Epithelial cell of esophagus (primary cell): Measurements from ENCODE around the gene NLE1.
A peak's percentile ranks its signal among the peaks of the same experiment; 100 is the strongest.
"Not testable (repeated sequence)": the region's sequence is repeated elsewhere in the genome, so short reads cannot be mapped to it uniquely, and the experiment has no call there.

Source experiments
- DNase-seq: peaks from one replicate; pipeline ENCODE4 v3.0.0; 2010; ENCODE audit warnings: low read depth
- H3K4me3 ChIP-seq: 2 replicates; pipeline ENCODE4 v1.5.1; 2011; ENCODE audit warnings: mild to moderate bottlenecking, low read length, control low read depth
- CTCF ChIP-seq: IDR thresholded peaks from 2 replicates; pipeline ENCODE4 v1.5.1; 2011; ENCODE audit warnings: low read depth, mild to moderate bottlenecking, low read length, control low read depth, inconsistent platforms; ENCODE audit not compliant: insufficient read depth; ENCODE audit errors: missing control alignments

Gene NLE1

GRCh38 chr17:35094902-35095301 lies 47.2 kb downstream of the NLE1 start:
- TF ChIP-seq CTCF, result no peak
- peak; percentile 94 for DNase-seq
- no peak overlapping the region for H3K4me3 ChIP-seq

GRCh38 chr17:35090707-35091106 lies 51.4 kb downstream of the NLE1 start:
- not testable (repeated sequence) for DNase-seq, H3K4me3 ChIP-seq

- TF ChIP-seq CTCF, result peak; percentile 34
- H3K4me3 ChIP-seq, result peak overlapping the region; percentile 41
- peak; percentile 76 for DNase-seq
Measured at GRCh38 chr17:35089586-35090296, 52.4 kb downstream of the NLE1 start.

GRCh38 chr17:35088881-35089585 lies 53.1 kb downstream of the NLE1 start:
- peak; percentile 85 for DNase-seq
- H3K4me3 ChIP-seq, result peak overlapping the region; percentile 83
- peak; percentile 37 for TF ChIP-seq CTCF

- peak; percentile 43 for DNase-seq
- no peak for TF ChIP-seq CTCF
- peak overlapping the region; percentile 83 for H3K4me3 ChIP-seq
Measured at GRCh38 chr17:35088356-35088880, 53.7 kb downstream of the NLE1 start.

- H3K4me3 ChIP-seq, result peak overlapping the region; percentile 83
- TF ChIP-seq CTCF, result no peak
- peak; percentile 52 for DNase-seq
Measured at GRCh38 chr17:35087731-35088355, 54.3 kb downstream of the NLE1 start.

- H3K4me3 ChIP-seq, result no peak overlapping the region
- peak; percentile 61 for DNase-seq
- no peak for TF ChIP-seq CTCF
Measured at GRCh38 chr17:35086931-35087573, 55.1 kb downstream of the NLE1 start.
